Measurements from ENCODE around the gene SAA2.

GRCh38 chr11:18245396-18245795 lies 3.1 kb downstream of the SAA2 start:
- TF ChIP-seq POLR2A (IDR thresholded peaks at IDR 0.05) (no peak), CTCF (IDR thresholded peaks at IDR 0.05) (no peak)
